Spleen (tissue), 11 donors: ENCODE data around the gene TMEM106B. TPM values are rescaled to one million over a fixed set of nuclear protein-coding genes. Genes with fewer than 3 reads are reported as not detected.

Source experiments
- DNase-seq: peaks from one replicate; pipeline ENCODE4 v3.0.0-alpha.2; 2020
- H3K27ac ChIP-seq, 8 donors: fragments of 200-600 bp; sonication (generic) in 7 of 8; 1 replicate in 4 of 8; 2 replicates in 4 of 8; pipeline versions ENCODE4 v1.5.0 to v1.8.0; 2016 to 2021; ENCODE audit warnings: inconsistent platforms in 4 of 8, mild to moderate bottlenecking in 4 of 8, moderate library complexity in 1 of 8
- H3K27me3 ChIP-seq, 7 donors: fragments of 200-600 bp; sonication (generic) in 6 of 7; replicated peaks in 1 of 7; 1 replicate in 4 of 7; 2 replicates in 3 of 7; pipeline versions ENCODE4 v1.5.0 to v1.8.0; 2016 to 2021; ENCODE audit warnings: inconsistent platforms in 3 of 7, mild to moderate bottlenecking in 1 of 7
- H3K36me3 ChIP-seq, 6 donors: fragments of 200-600 bp; sonication (generic) in 5 of 6; 1 replicate in 4 of 6; 2 replicates in 2 of 6; pipeline versions ENCODE4 v1.5.0 to v1.8.0; 2016 to 2021; ENCODE audit warnings: inconsistent platforms in 2 of 6
- H3K4me1 ChIP-seq, 6 donors: fragments of 200-600 bp; sonication (generic) in 5 of 6; 1 replicate in 3 of 6; 2 replicates in 3 of 6; pipeline versions ENCODE4 v1.5.0 to v1.8.0; 2016 to 2021; ENCODE audit warnings: inconsistent platforms in 3 of 6
- H3K4me3 ChIP-seq, 8 donors: fragments of 200-600 bp; sonication (generic) in 7 of 8; 1 replicate in 4 of 8; 2 replicates in 4 of 8; pipeline versions ENCODE4 v1.5.0 to v1.8.0; 2016 to 2021; ENCODE audit warnings: inconsistent platforms in 4 of 8, mild to moderate bottlenecking in 4 of 8, moderate library complexity in 2 of 8
- H3K9me3 ChIP-seq, 8 donors: fragments of 200-600 bp; sonication (generic) in 7 of 8; 1 replicate in 4 of 8; 2 replicates in 4 of 8; pipeline versions ENCODE4 v1.5.0 to v1.8.0; 2016 to 2021; ENCODE audit warnings: inconsistent platforms in 4 of 8
- CTCF ChIP-seq, 11 experiments: fragments of 200-600 bp in 7 of 11; fragments of 450-650 bp in 4 of 11; sonication (generic) in 4 of 11; IDR thresholded peaks in 8 of 11; conservative IDR thresholded peaks in 3 of 11; 1 replicate in 7 of 11; 2 replicates in 4 of 11; pipeline versions ENCODE4 v1.4.0 to v1.8.0; 2016 to 2021; ENCODE audit warnings: antibody characterized with exemption in 11 of 11, inconsistent platforms in 4 of 11, mild to moderate bottlenecking in 1 of 11
- POLR2A ChIP-seq, 3 donors: fragments of 450-650 bp; IDR thresholded peaks; one replicate each; pipeline ENCODE4 v1.5.1; 2017; ENCODE audit warnings: antibody characterized with exemption in 3 of 3, mild to moderate bottlenecking in 1 of 3
- POLR2AphosphoS5 ChIP-seq, 3 donors: sonication (generic); formaldehyde crosslinking; IDR thresholded peaks; one replicate each; pipeline ENCODE4 v1.5.1; 2017; ENCODE audit warnings: antibody characterized with exemption in 3 of 3
- WGBS, 5 donors: extraction: QIAGEN DNeasy Blood & Tissue Kit in 3 of 5; methylation state at CpG; one replicate each; pipeline versions ENCODE4 v1.1.5 to v1.1.7; 2013 to 2018; 5-methylcytosine and 5-hydroxymethylcytosine counted together
- intact Hi-C: fragments of 100-400 bp; cut with DNase I; formaldehyde crosslinking; loops from one replicate; pipeline ENCODE4 v1.15.0; 2023; ENCODE audit warnings: low total_unique reads
- polyA plus RNA-seq, 3 donors: library from polyadenylated mRNA; stranded (reverse); fragments of 200-250 nt; gene quantifications; one replicate each; pipeline ENCODE4 v1.2.1, GENCODE V29; 2013
- total RNA-seq, 7 donors: library from RNA; depleted of rRNA in 3 of 7; stranded (reverse); fragments of >200 nt in 3 of 7; fragmentation: NEBNext Ultra II Directional in 4 of 7; extraction: Animal tissue kit (Norgen Biotek cat#: 25700) in 4 of 7; gene quantifications; one replicate each; pipeline versions ENCODE4 v1.1.0 to v1.2.1, GENCODE V29; 2016 to 2021
- donor health status: healthy with polysubstance abuse.
- donor health status: DM: no; HTN: no; CAD: no; lungs with moderate emphysema.
- donor health status: DM: no; HTN: no; CAD: no.
- donor health status: Bipolar disorder and iron deficiency.
- donor health status: healthy.
- donor health status: DM: no; HTN: no; CAD: no.
- donor health status: DM: yes; HTN: yes; CAD: no.

TMEM106B gene
- total and polyA plus RNA-seq, 10 donors: 6.6 to 58.2 (median 31.3) TPM

GRCh38 chr7:12233175-12233574 is 22.1 kb downstream of the TMEM106B start:
- H3K4me3 ChIP-seq: no peak overlapping the region
- intact Hi-C loops: no loop called here
- H3K9me3 ChIP-seq: peaks cover 0 to 4% (median 0%) of the 10 kb centered on the region in 8 donors
- 67 to 83% (median 72%) methylated on average over 2 of the region's 2 CpGs for WGBS, 5 donors
- H3K36me3 ChIP-seq: peaks cover 0 to 69% (median 22%) of the 10 kb centered on the region in 6 donors
- H3K27ac ChIP-seq: no peak overlapping the region
- DNase-seq: no peak
- H3K4me1 ChIP-seq: peaks cover 0 to 4% (median 0%) of the 10 kb centered on the region in 6 donors
- no peaks in the 10 kb centered on the region for H3K27me3 ChIP-seq
- TF ChIP-seq CTCF (IDR thresholded peaks at IDR 0.05 in 8 of 11, conservative IDR thresholded peaks at IDR 0.05 in 3 of 11) (no peak), POLR2AphosphoS5 (IDR thresholded peaks at IDR 0.05) (no peak), POLR2A (IDR thresholded peaks at IDR 0.05) (no peak)

- Histone ChIP-seq H3K27me3 (no peaks in the 10 kb centered on the region), H3K4me1 (peaks cover 0 to 2% (median under 1%) of the 10 kb centered on the region in 6 donors), H3K36me3 (peaks cover 0 to 73% (median 28%) of the 10 kb centered on the region in 6 donors), H3K9me3 (peaks cover 0 to 10% (median 0%) of the 10 kb centered on the region in 8 donors), H3K4me3 (no peak overlapping the region), H3K27ac (no peak overlapping the region)
- intact Hi-C loops: no loop called here
- TF ChIP-seq POLR2AphosphoS5 (IDR thresholded peaks at IDR 0.05) (no peak), POLR2A (IDR thresholded peaks at IDR 0.05) (no peak), CTCF (IDR thresholded peaks at IDR 0.05 in 8 of 11, conservative IDR thresholded peaks at IDR 0.05 in 3 of 11) (no peak)
- 88 to 96% (median 94%) methylated on average over 2 of the region's 2 CpGs for WGBS, 5 donors
- no peak for DNase-seq
These were observed 23.3 kb downstream of the TMEM106B start for GRCh38 chr7:12234334-12234865.

GRCh38 chr7:12235970-12236369 is 24.9 kb downstream of the TMEM106B start:
- DNase-seq: no peak
- Histone ChIP-seq H3K27ac (no peak overlapping the region), H3K27me3 (no peaks in the 10 kb centered on the region), H3K9me3 (peaks cover 0 to 10% (median 0%) of the 10 kb centered on the region in 8 donors), H3K36me3 (peaks cover 0 to 58% (median 17%) of the 10 kb centered on the region in 6 donors), H3K4me3 (no peak overlapping the region), H3K4me1 (peaks cover 0 to 15% (median 4%) of the 10 kb centered on the region in 6 donors)
- TF ChIP-seq POLR2A (IDR thresholded peaks at IDR 0.05): no peak
- intact Hi-C loops: no loop called here
- WGBS, 5 donors: 97 to 100% (median 100%) methylated on average over 1 of the region's 1 CpG

GRCh38 chr7:12237007-12237406 is 25.9 kb downstream of the TMEM106B start:
- Histone ChIP-seq H3K4me3 (no peak overlapping the region), H3K4me1 (peaks cover 0 to 15% (median 4%) of the 10 kb centered on the region in 6 donors), H3K36me3 (peaks cover 0 to 47% (median 14%) of the 10 kb centered on the region in 6 donors), H3K27me3 (no peaks in the 10 kb centered on the region), H3K27ac (no peak overlapping the region), H3K9me3 (peaks cover 0 to 14% (median 0%) of the 10 kb centered on the region in 8 donors)
- intact Hi-C loops: no loop called here
- 42 to 100% (median 98%) methylated on average over 1 of the region's 1 CpG for WGBS, 5 donors
- no peak for DNase-seq
- no peak for TF ChIP-seq CTCF (IDR thresholded peaks at IDR 0.05 in 8 of 11, conservative IDR thresholded peaks at IDR 0.05 in 3 of 11)
- no peak for TF ChIP-seq POLR2A (IDR thresholded peaks at IDR 0.05)
- no peak for TF ChIP-seq POLR2AphosphoS5 (IDR thresholded peaks at IDR 0.05)
